ENCODE results near the gene FAIM. TPM values are rescaled to one million over a fixed set of nuclear protein-coding genes. Genes with fewer than 3 reads are reported as not detected.

FAIM gene
- total RNA-seq, 2 experiments from 2014 or later, result 2.0 TPM; not detected in 1

GRCh38 chr3:138681463-138682220 is 73.1 kb downstream of the FAIM start:
- no peaks in the 10 kb centered on the region for H3K79me2 ChIP-seq (ENCODE audit: insufficient read depth, low read depth, low read length)
- H3K9me2 ChIP-seq (ENCODE audit: insufficient read depth, low read length), result no peaks in the 10 kb centered on the region
- no peak overlapping the region for H3K4me2 ChIP-seq (ENCODE audit: low read length)
- peaks cover 18% of the 10 kb centered on the region for H3K36me3 ChIP-seq (ENCODE audit: insufficient read depth, low read length)
- TF ChIP-seq EZH2phosphoT487 (IDR thresholded peaks at IDR 0.05; ENCODE audit: borderline replicate concordance, low read depth, low read length), result no peak
- no peak for TF ChIP-seq CTCF (conservative IDR thresholded peaks at IDR 0.05; ENCODE audit: low read length)
- no peak overlapping the region for H3K4me3 ChIP-seq (ENCODE audit: low read depth, low read length, poor library complexity, severe bottlenecking)
- CTCF ChIA-PET (ENCODE audit: unreplicated experiment), result no interaction called here
- H3K27ac ChIP-seq (ENCODE audit: low read depth, low read length, poor library complexity, severe bottlenecking), result no peak overlapping the region
- DNase-seq (ENCODE audit: low spot score), result no peak
- no peaks in the 10 kb centered on the region for H4K20me1 ChIP-seq (ENCODE audit: insufficient read depth, low read length)
- intact Hi-C loops (cut with micrococcal nuclease; ENCODE audit: unreplicated experiment), result loop anchor here (10.0 kb wide), 1 partner anchor 497 kb away; the partner anchor contains the start of gene ARMC8
- no peak overlapping the region for H2AFZ ChIP-seq (ENCODE audit: low read length)
- POLR2A ChIA-PET, result interaction anchor here (0.7 kb wide), 1 partner anchor 664 kb away, joined by 3 read pairs; no protein-coding TSS in a partner anchor
- no TSS peak for BruUV-seq (replicated peaks)
- peaks cover 4% of the 10 kb centered on the region for H3K4me1 ChIP-seq (ENCODE audit: insufficient read depth, low read length, poor library complexity, severe bottlenecking)
- 0 out of 2 replicates have a peak, but pooled peaks cover 5% of the 10 kb centered on the region for H3K9me3 ChIP-seq (ENCODE audit: low read length)

GRCh38 chr3:138682648-138683047 is 74.1 kb downstream of the FAIM start:
- Histone ChIP-seq H3K9me2 (ENCODE audit: insufficient read depth, low read length) (no peaks in the 10 kb centered on the region), H3K4me2 (ENCODE audit: low read length) (no peak overlapping the region), H3K27ac (ENCODE audit: low read depth, low read length, poor library complexity, severe bottlenecking) (no peak overlapping the region), H3K9me3 (ENCODE audit: low read length) (no peaks in the 10 kb centered on the region), H3K4me1 (ENCODE audit: insufficient read depth, low read length, poor library complexity, severe bottlenecking) (peaks cover 14% of the 10 kb centered on the region), H3K79me2 (ENCODE audit: insufficient read depth, low read depth, low read length) (no peaks in the 10 kb centered on the region), H3K36me3 (ENCODE audit: insufficient read depth, low read length) (peaks cover 14% of the 10 kb centered on the region), H3K4me3 (ENCODE audit: low read depth, low read length, poor library complexity, severe bottlenecking) (no peak overlapping the region), H2AFZ (ENCODE audit: low read length) (no peak overlapping the region), H4K20me1 (ENCODE audit: insufficient read depth, low read length) (no peaks in the 10 kb centered on the region)
- intact Hi-C loops (cut with micrococcal nuclease; ENCODE audit: unreplicated experiment), result loop anchor here (10.0 kb wide), 1 partner anchor 498 kb away; the partner anchor contains the start of gene ARMC8
- CTCF ChIA-PET (ENCODE audit: unreplicated experiment), result no interaction called here
- POLR2A ChIA-PET, result no interaction called here
- no peak for DNase-seq (ENCODE audit: low spot score)
- TF ChIP-seq EZH2phosphoT487 (IDR thresholded peaks at IDR 0.05; ENCODE audit: borderline replicate concordance, low read depth, low read length) (no peak), CTCF (conservative IDR thresholded peaks at IDR 0.05; ENCODE audit: low read length) (no peak)
- BruUV-seq (replicated peaks), result no TSS peak

Other genes with a start within 250 kb of the FAIM start
- not detected in 2 replicates for gene ESYT3, start 174.2 kb upstream of the FAIM start, total RNA-seq (2014; rRNA removed; shearing (Covaris generic))
- gene ESYT3, start 174.2 kb upstream of the FAIM start, total RNA-seq (2022), result not detected in 2 replicates
- 29.2 and 34.2 TPM in 2 replicates for gene CEP70, start 14.5 kb upstream of the FAIM start, total RNA-seq (2014; rRNA removed; shearing (Covaris generic))
- 32.3 and 37.3 TPM in 2 replicates for gene CEP70, start 14.5 kb upstream of the FAIM start, total RNA-seq (2022)
- 7.1 and 8.2 TPM in 2 replicates for gene PIK3CB, start 226.2 kb downstream of the FAIM start, total RNA-seq (2014; rRNA removed; shearing (Covaris generic))
- gene PIK3CB, start 226.2 kb downstream of the FAIM start, total RNA-seq (2022), result 22.5 and 23.6 TPM in 2 replicates